ENCODE results near the gene HNRNPM.
"Not testable (repeated sequence)": the region's sequence is repeated elsewhere in the genome, so short reads cannot be mapped to it uniquely, and the experiment has no call there.

Gene HNRNPM

DNA sequence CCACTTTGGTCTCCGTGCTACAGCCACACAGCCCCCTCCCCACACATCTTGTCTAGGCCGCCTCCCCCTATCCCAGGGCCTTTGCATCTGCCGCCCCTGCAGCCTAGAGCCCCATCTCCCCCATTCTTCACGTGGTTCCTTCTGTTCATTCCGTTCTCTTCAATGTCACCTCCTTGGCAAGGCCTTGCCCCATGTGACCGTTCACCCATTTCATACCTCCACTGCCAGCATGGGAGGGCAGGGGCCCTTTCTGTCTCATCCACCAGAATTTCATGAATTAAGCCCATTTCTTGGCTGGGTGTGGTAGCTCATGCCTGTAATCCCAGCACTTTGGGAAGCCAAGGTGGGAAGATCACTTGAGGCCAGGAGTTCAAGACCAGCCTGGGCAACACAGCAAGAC is 15.7 kb upstream of the HNRNPM start:
- no peak for DNase-seq

DNA sequence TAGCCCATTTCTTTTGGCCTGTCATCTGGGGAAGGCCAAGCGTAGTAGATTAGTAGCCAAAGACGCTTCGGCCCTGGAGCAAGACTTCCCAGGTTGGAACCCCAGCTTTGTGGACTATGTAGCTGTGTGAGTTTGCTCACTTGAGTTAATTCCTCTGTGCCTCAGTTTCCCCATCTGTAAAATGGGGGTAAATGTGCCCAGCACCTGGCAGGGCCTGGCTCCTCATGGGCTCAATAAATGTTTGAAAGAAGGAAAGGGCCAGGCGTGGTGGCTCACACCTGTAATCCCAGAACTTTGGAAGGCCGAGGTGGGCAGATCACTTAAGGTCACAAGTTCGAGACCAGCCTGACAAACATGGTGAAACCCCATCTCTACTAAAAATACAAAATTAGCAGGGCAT is 14.9 kb upstream of the HNRNPM start:
- no peak for DNase-seq

DNA sequence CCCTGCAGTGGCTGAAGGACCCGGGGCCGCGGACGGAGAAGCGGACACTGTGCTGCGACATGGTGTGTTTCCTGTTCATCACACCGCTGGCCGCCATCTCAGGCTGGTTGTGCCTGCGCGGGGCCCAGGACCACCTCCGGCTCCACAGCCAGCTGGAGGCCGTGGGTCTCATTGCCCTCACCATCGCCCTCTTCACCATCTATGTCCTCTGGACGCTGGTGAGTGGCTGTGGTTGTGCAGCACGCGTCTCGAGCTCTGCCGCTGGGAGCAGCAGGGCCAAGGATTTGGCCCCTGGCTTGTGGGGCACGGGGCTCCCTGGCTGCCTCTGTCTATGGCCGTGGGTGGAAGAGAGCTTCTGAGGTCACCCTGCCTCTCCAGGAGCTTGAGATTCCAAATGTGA is 14.1 kb upstream of the HNRNPM start:
- DNase-seq = no peak

DNA sequence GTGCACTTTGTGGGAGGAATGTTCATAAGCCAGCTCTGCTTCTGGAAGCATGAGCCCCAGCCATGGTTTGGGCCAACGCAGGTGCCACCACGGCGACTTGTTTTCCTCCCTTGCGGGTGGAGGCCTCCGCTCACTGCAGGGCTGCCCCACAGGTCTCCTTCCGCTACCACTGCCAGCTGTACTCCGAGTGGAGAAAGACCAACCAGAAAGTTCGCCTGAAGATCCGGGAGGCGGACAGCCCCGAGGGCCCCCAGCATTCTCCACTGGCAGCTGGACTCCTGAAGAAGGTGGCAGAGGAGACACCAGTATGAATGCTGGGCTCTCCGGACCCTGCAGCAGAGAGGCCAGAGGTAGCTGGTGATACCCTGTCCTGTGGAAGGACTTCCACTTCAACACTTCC is 6.5 kb upstream of the HNRNPM start:
- DNase-seq = no peak

DNA sequence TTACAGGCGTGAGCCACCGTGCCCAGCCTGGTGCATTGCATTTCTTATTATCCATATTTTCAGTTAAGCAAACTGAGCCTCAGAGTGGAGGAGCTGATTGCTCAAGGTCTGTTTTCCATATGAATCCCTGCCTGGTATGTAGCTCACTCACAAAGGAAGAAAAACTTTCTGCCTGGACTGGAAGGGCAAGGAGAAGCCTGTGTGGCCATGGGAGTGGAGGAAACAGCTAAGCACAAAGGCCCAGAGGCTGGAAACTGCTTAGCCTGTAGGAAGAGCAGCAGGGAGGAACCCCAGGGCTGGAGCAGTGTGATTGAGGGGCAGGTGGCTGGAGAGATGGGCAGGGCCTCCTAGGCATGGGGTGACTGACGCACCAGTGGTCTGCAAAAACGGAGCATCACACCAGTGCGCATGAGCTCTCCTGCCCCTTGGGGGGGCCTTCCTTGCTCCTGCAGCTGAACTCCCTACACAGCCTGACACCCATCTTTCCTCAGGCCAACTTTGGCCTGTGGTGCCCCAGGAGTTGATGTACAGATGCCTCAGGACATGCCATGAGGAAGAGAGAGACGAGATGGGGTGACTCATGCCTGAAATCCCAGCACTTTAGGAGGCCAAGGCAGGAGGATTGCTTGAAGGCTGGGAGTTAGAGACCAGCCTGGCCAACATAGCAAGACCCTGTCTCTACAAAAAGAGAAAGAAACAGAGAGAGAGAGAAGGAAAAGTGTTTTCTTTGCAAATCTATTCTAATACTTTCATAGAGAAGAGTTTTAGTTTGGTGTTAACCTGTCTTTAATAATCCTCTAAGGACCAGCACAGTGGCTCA is 2.8 kb upstream of the HNRNPM start:
- DNase-seq = no peak

DNA sequence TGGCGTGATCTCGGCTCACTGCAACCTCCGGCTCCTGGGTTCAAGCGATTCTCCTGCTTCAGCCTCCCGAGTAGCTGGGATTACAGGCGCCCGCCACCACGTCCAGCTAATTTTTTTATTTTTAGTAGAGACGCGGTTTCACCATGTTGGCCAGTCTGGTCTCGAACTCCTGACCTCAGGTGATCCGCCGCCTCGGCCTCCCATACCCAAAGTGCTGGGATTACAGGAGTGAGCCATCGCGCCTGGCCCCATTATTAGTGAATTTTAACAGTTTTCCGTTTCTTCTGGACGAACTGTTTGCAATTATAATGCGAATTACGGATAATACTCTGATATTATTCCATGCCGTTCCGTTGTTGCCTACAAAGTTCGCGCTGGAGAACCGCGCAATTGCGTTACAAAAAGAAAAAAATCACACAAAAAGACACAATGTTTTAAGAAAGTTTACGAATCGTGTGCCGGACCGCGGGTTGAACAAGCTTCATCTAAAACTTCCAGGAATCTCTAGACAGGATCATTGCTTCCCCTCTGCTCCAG is 567 bp upstream of the HNRNPM start:
- not testable (repeated sequence) for DNase-seq

DNA sequence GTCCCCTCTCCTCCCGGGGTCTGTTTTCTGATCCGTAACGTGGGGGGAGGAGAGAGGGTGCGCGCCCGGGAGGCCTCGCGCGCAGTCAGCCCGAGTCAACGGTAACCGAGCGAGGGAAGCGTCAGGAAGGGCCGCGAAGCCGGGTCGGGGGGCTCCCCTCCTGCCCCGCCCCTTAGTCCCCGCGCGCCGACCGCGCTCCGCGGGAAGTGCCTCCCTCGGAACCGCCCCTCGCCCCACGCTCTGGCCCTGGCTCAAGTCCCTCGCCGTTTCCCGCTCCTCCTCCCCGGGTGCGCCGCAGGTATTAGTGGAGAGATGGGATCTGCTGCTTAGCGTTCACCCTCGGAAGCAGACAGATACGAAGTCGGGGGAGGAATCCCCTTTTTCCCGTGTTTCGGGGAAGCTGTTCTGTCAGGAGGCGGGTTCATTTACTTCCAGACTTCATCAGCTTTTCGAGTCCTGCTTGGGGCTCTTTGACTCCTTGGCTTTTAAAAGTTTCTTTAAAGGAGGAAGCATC is 770 bp downstream of the HNRNPM start:
- no peak for DNase-seq

DNA sequence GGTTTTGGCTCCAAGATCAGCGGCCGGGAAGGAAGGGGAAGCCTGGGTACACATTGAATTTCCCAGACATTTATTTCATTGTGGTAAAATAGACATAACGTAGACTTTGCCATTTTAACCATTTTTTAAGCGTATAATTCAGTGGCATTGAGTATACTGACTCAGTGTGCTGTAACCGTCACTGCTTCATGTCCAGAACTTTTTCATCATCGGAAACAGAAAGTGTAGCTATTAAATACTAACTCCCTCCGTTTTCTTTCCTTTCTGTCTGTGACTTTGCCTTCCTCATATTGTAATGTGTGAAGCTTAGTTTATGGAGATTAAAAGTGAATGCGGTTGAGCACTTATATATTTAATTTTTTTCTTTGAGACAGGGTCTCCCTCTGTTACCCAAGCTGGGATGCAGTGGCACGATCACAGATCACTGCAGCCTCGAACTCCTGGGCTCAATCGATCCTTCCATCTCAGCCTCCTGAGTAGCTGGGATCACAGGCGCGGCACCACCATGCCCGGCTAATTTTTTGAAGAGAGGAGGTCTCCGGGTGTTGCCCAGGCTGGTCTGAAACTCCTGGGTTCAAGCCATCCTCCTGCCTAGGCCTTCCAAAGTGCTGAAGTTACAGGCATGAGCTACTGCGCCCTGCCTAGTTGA is 1.4 kb downstream of the HNRNPM start:
- no peak for DNase-seq

DNA sequence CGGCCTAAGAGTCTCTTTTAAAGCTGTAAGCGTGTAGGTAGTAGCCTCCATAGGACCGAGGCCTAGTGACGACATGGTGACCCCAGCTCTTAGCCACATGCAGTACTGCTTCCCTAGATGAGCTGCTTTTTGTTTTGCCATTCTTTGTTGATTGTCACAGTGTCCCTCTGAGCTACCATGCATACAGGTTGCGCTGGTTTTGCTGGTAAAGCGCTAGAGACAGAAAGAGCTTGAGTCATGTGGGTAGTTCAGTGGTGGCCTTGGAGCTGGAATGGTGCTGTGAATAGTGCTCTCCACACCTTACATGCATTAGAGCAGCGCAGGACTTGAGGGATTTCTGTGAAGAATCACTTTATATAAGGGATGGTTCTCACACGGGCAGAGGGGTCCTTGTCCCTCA is 5.1 kb downstream of the HNRNPM start:
- no peak for DNase-seq

DNA sequence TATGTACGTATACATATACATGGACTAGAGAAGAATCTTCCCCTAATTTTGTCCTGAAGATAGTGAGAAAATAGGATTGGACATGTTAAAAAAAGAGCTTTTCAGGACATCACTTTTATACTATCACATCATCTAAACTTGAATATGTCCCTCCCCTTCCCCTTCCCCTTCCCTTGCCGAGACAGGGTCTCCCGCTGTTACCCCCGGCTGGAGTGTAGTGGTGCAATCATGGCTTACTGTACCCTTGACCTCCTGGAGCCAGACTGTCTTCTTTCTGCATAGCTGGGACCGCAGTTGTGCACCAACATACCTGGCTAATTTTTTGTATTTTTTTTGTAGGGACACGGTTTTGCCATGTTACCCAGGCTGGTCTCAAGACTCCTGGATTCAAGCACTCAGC is 6.6 kb downstream of the HNRNPM start:
- DNase-seq = no peak

DNA sequence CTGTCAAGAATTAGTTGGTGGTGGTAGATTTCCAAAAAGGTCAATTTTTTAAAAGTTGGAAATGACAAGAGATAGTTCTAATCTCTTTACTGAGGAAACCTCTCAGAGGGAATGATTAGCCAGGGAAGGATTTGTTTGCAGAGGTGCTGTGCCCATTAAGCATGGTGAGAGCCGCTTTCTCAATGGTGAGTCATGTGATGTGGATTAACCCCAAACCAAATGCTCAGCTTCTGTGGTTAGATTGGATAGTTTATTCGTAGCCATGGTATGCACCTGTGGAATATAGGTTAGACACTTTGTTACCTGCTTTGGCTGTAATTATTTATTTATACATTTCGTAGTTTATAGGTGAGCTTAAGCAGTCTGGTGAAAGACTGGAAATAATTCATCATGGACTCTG is 7.1 kb downstream of the HNRNPM start:
- DNase-seq = peak; percentile 81

DNA sequence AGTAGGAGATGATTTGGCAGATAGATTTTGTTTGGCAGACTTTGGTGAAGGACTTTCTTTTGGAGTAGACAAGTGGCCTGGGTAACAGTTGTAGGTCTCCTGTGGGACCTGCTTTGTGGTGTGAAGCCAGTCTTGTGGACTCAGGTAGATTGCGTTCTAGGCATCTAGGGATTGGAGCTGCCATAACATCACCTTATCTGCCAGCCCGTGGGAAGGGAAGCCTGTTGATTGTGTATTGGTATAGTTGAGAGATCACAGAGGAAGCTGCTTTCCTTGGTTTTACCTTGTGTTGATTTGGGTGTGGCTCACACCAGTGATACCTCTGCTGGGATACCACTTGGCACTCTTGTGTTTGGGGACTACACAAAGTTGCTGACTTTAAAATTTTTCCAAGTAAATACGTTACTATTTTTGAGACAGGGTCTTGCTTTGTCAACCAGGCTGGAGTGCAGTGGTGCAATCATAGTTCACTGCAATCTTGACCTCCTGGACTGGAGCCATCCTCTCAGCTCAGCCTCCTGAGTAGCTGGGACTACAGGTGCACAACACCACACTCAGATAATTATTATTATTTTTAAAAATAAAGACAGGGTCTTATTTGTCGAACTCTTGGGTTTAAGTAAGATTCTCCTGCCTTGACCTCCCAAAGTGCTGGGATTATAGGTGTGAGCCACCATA is 7.8 kb downstream of the HNRNPM start:
- no peak for DNase-seq

DNA sequence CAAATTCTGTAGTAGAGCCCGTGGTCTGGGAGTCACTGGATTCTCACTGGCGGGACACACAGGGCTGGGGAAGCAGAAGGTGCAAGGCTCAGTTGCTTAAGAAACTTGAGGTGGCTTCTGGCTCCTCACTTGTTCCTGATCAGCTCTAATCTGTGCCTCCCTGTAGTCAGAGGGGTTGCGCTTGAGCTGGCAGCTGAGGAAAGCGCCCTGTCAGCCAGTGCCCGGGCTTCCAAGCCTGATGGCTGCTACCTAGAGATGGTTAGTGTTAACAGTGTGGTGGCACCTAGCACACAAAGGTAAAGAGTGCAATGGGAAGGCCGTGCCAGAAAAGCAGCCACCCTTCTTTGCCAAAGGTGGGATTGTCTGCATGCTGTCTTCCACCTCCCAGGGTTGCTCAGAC is 8.8 kb downstream of the HNRNPM start:
- no peak for DNase-seq

DNA sequence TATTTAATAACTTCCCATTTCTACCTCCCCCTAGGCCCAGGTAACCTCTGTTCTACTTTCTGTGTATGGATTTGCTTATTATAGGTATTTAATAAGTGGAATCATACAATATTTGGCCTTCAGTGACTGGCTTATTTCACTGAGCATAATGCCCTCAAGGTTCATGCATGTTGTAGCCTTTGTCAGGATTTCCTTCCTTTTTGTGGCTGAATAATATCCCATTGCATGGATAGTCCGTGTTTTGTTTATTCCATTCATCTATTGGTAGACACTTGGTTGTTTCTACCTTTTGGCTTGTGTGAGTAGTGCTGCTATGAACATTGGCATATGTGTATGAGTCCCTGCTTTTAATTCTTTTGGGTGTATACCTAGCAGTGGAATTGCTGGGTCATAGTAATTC is 9.4 kb downstream of the HNRNPM start:
- DNase-seq = no peak

DNA sequence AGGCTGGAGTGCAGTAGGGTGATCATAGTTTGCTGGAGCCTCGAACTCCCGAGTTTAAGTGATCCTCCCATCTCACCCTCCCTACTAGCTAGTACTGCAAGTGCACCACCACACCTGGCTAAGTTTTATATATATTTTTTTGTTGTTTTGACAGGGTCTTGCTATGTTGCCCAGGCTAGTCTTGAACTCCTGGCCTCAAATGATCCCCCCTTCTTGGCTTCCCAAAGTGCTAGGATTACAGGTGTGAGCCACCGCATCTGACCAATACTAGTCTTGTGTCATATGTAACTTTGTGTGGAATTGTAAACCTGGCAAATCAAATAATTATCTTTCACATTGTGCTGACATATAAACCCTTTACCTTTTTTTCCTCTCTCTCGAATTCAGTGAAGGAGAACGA is 10.2 kb downstream of the HNRNPM start:
- DNase-seq = no peak

DNA sequence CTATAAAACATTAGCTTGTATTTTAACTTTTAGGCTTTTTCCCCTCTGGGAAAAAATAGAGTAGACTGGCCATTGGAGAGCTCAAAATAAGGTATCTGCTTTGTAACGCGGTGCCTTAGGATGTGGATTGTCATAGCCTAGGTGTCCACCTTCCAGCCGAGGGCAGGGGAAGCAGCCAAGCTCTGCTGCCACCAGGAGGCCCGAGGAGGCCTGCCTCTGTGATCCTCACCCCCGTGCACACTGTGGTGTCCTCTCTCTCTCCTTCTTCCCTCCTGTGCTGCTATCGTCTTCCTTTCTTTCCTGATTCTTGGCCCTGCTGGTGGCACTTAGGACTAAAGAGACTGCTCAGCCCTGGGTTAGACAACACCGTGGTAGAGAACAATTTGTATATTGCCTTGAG is 11.3 kb downstream of the HNRNPM start:
- no peak for DNase-seq

DNA sequence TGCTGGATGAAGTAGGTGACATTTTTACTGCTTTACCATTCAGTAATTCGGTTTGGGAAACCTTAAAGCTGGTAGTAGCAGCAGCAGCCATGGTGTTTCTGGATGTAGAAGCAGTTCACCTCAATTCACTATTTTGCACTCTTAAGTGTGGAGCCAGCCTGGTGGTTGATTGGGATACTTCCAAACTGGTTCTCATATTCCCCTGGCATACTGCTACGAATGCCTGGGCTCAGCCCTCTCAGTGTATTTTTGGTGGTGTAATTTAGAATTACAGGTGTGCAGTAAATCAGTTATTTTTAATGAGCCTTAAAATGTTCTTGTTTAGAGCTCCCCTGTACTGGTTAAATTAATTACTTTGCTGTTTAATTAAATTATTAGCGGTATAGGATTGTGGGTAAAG is 12.4 kb downstream of the HNRNPM start:
- no peak for DNase-seq

DNA sequence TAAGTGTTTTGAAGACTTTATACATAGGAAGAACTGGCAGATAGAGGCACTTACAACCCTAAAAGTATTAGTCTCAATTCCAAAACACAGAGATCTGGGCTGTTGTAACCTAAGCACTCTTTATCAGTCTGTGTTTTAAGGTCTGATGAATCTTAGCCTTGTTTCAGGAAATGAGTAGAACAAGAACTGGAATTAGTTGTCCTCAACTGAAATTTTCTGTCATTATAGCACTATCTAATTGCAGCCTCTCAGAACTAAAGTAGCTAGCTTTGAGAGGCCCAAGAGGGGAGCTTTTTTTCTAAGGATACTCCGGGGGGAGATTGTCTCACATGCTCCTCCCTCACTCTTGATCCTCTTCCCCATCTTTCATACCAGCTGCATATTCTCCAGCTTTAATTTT is 13.1 kb downstream of the HNRNPM start:
- no peak for DNase-seq

DNA sequence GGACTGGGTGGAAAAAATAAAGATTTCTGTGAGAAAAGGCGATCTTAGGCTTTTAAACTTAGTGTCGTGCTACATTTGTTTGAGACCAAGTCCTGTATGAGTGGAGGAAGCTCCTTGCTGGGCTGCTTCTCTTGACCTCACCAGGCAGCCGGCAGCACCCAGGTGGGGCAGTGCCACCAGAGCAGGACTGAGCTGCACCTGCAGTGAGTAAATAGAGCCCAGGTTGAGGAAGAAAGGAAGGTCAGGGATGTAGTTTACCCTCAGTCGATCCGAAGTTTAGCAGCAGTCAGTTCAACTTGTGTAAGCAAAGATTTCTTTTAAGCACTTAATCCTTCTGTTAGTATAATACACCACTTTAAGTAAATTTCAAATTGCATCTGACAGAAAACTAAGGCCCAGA is 13.6 kb downstream of the HNRNPM start:
- DNase-seq = no peak

DNA sequence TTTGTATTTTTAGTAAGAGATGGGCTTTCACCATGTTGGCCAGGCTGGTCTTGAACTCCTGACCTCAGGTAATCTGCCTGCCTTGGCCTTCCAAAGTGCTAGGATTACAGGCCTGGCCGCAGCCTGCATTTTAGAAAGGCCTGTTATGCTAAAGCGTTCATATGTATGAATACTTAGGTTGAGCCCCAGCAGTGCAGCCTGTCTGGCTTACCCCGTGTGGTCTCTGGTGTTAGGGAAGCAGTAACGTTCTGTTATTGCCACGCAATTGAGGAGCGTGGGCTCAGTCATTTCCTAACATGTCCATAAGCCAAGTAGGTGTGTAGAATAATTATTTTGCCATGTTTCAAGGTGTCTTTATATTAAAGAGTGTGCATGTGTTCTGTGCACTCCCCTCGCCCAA is 14.3 kb downstream of the HNRNPM start:
- no peak for DNase-seq

DNA sequence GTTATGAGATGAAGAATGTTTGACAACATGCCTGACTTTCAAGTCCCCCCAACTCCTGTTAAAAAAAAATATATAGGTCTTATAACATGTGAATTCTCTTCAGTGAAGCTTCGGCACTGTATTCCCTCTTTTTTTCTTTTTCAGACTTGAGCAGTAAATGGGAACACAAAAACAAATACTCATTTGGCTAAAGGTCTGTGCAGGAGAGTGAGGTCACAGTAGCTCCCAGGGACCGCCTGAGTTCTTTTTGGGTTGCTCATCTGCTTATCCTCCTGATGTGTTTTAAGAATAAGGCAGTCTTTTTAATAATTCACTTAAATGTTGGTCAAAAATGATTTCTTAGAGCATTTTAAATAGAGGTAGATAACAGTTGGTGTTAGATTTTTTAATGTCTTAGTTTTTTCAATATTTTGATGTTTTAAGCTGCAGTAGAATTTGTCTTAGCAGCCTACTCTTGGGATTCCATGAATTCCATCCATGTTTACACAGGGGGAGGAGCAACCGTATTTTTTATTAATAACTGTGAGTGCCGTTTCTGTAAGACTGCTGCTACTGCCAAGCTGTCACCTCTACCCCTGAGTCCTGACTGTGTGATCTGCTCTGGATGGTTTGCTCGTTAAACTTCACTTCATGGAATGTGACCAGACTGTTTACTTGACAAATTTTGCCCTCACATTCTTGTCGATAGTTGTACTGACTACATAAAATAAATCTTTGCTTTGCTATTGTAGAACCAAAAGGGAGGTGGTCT is 14.9 kb downstream of the HNRNPM start:
- DNase-seq = peak; percentile 84

DNA sequence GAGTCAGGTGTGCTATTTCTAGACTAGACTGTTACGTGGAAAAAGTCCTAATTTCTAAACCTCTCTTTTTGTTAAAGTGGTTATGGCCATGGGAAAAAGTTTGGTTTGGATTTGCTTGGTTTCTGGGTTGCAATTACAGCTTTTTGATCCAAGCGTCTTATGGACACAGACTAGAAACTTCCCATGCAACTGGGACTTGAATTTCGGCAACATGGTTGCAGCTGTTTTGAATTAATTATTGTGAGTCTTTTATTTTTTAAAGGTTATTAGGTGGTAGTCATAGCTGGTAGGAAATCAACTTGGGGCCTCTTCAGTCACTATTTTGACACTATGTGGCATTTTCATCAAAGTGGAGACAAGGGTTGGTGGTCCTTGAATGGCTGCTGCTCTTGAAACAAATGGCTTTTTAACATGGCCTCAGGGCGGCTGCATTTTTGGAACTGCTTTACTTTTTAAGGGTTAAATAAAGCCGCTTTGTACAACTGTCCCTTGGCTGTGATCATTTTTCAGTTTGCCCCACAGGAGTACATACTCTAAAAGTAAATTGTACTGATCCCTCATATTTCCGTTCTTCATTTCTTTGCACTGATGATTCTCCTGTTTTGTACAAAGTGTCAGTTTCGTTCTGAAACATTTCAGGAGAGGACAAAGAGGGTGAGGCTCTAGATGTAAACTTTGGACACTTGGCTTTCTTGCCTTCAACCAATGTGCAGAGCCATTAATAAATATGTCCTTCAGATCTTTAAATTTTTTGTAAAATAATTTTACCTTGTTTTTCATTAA is 15.9 kb downstream of the HNRNPM start:
- no peak for DNase-seq
